HepG2 (cell line): ENCODE data around the gene OR2F2. TPM values are rescaled to one million over a fixed set of nuclear protein-coding genes. Genes with fewer than 3 reads are reported as not detected.

ENCODE experiments used
- ATAC-seq: fragments of 200-7000 bp; cut with Tn5 transposase; 3 replicates; pipeline ENCODE4 v1.9.1; 2020; ENCODE audit warnings: mild to moderate bottlenecking, moderate library complexity
- BruUV-seq: library from RNA; stranded (reverse); fragments of 400-500 nt; replicated peaks from 2 replicates; lab custom pipeline; 2021; lab: Mats Ljungman, UMichigan
- CTCF ChIA-PET: fragments of 300-600 bp; formaldehyde crosslinking; extraction: SDS; loops from one replicate; lab custom pipeline; 2021; ENCODE audit warnings: low total read pairs, inconsistent platforms, low intra/inter-chr PET ratio; lab: Yijun Ruan, JAX
- POLR2A ChIA-PET: fragments of 350-600 bp; sonication (Branson Sonifier 250); formaldehyde crosslinking; loops from one replicate; lab custom pipeline; 2020; ENCODE audit warnings: antibody characterized with exemption, inconsistent platforms; lab: Yijun Ruan, JAX
- DNase-seq: peaks from one replicate; pipeline ENCODE4 v3.0.0-alpha.2; 2015; ENCODE audit warnings: low spot score
- FAIRE-seq: peaks from 3 replicates; lab custom pipeline; 2011; peaks lifted over from hg19 to GRCh38; lab: Jason Lieb, UNC
- H2AFZ ChIP-seq: one replicate; pipeline ENCODE4 v1.6.1; 2011; ENCODE audit warnings: low read length, inconsistent platforms
- H3K27ac ChIP-seq: fragments of 300-600 bp; 3 replicates; pipeline ENCODE4 v1.8.0; 2011; ENCODE audit warnings: mixed run types, mild to moderate bottlenecking, mixed read lengths, low read length, inconsistent platforms; ENCODE audit not compliant: insufficient read depth; ENCODE audit errors: extremely low read length
- H3K27me3 ChIP-seq, 2 experiments: fragments of 200-600 bp in 1 of 2; 2 replicates in 1 of 2; 3 replicates in 1 of 2; pipeline versions ENCODE4 v1.6.0 to v1.8.0; 2011; ENCODE audit warnings: low read length in 2 of 2, mild to moderate bottlenecking in 2 of 2, moderate library complexity in 2 of 2, inconsistent platforms in 1 of 2; ENCODE audit not compliant: insufficient read depth in 2 of 2, control insufficient read depth in 1 of 2
- H3K36me3 ChIP-seq, 2 experiments: fragments of 200-600 bp in 1 of 2; replicated peaks in 1 of 2; 2 replicates in 1 of 2; 3 replicates in 1 of 2; pipeline versions ENCODE4 v1.5.1 to v1.8.0; 2011; ENCODE audit warnings: low read length in 2 of 2, inconsistent platforms in 1 of 2; ENCODE audit not compliant: insufficient read depth in 2 of 2, control insufficient read depth in 1 of 2
- H3K4me1 ChIP-seq: 2 replicates; pipeline ENCODE4 v1.5.1; 2012; ENCODE audit warnings: low read length, inconsistent platforms; ENCODE audit not compliant: insufficient read depth
- H3K4me2 ChIP-seq: 2 replicates; pipeline ENCODE4 v1.6.0; 2011; ENCODE audit warnings: low read depth, low read length, inconsistent platforms
- H3K4me3 ChIP-seq, 3 experiments: fragments of 200-600 bp in 1 of 3; sonication (generic), shearing (Covaris generic) in 1 of 3; replicated peaks in 1 of 3; 2 replicates each; pipeline ENCODE4 v1.5.1; 2011 to 2016; ENCODE audit warnings: low read length in 3 of 3, inconsistent platforms in 2 of 3, low read depth in 2 of 3, mild to moderate bottlenecking in 2 of 3, control low read depth in 1 of 3, mixed read lengths in 1 of 3; ENCODE audit not compliant: insufficient read depth in 1 of 3
- H3K79me2 ChIP-seq: one replicate; pipeline ENCODE4 v1.6.1; 2011; ENCODE audit warnings: low read length, inconsistent platforms; ENCODE audit not compliant: insufficient read depth
- H3K9ac ChIP-seq: 2 replicates; pipeline ENCODE4 v1.6.0; 2011; ENCODE audit warnings: mild to moderate bottlenecking, low read depth, low read length, inconsistent platforms; ENCODE audit not compliant: insufficient read depth
- H3K9me3 ChIP-seq: 2 replicates; pipeline ENCODE4 v1.5.1; 2012; ENCODE audit warnings: mild to moderate bottlenecking, low read length
- H4K20me1 ChIP-seq: 2 replicates; pipeline ENCODE4 v1.6.0; 2011; ENCODE audit warnings: inconsistent platforms, mild to moderate bottlenecking, low read length, moderate library complexity; ENCODE audit not compliant: insufficient read depth
- BRCA1 ChIP-seq: sonication (generic); formaldehyde crosslinking; IDR thresholded peaks from 2 replicates; pipeline ENCODE4 v1.4.0; 2020; ENCODE audit warnings: missing genetic modification reagents
- CREB1 ChIP-seq, 2 experiments: fragments of 450-650 bp in 1 of 2; IDR thresholded peaks; 2 replicates each; pipeline ENCODE4 v1.6.1; 2016 to 2017; ENCODE audit warnings: control low read depth in 1 of 2, mild to moderate bottlenecking in 1 of 2, missing compliant biosample characterization in 1 of 2, missing genetic modification characterization in 1 of 2
- FOXC1 ChIP-seq: sonication (generic); formaldehyde crosslinking; IDR thresholded peaks from 2 replicates; pipeline ENCODE4 v1.8.0; 2022; ENCODE audit warnings: mild to moderate bottlenecking, missing genetic modification reagents, borderline replicate concordance
- NFRKB ChIP-seq: fragments of 450-650 bp; IDR thresholded peaks from 2 replicates; pipeline ENCODE4 v1.6.1; 2017
- SUZ12 ChIP-seq: fragments of 150-350 bp; IDR thresholded peaks from 2 replicates; pipeline ENCODE4 v1.6.1; 2014; ENCODE audit warnings: low read depth, low read length
- ZNF496 ChIP-seq: sonication (generic); formaldehyde crosslinking; IDR thresholded peaks from 2 replicates; pipeline ENCODE4 v1.8.1; 2023; ENCODE audit warnings: mild to moderate bottlenecking, moderate library complexity, missing genetic modification reagents; ENCODE audit not compliant: insufficient replicate concordance
- ZSCAN25 ChIP-seq: sonication (generic); formaldehyde crosslinking; IDR thresholded peaks from 2 replicates; pipeline ENCODE4 v1.8.0; 2022; ENCODE audit warnings: mild to moderate bottlenecking, missing genetic modification reagents
- WGBS: methylation state at CpG from one replicate; pipeline ENCODE4 v1.1.6; 2017; ENCODE audit warnings: low lambda C conversion rate; 5-methylcytosine and 5-hydroxymethylcytosine counted together
- in situ Hi-C: cut with HindIII; loops from 2 replicates; pipeline ENCODE4 v1.10.0; 2017; ENCODE audit warnings: low pct_unique_long_range_greater_than_20kb; ENCODE audit not compliant: extremely low pct_ligation_motif_present
- intact Hi-C: fragments of 100-400 bp; cut with micrococcal nuclease; formaldehyde crosslinking; loops from one replicate; pipeline ENCODE4 v1.10.0; 2022; ENCODE audit not compliant: unreplicated experiment
- polyA plus RNA-seq, 8 experiments: library from polyadenylated mRNA; depleted of rRNA in 3 of 8; stranded (reverse) in 7 of 8; unstranded in 1 of 8; fragments of >200 nt; fragmentation: Illumina TruSeq in 4 of 8; extraction: Trizol in 4 of 8; gene quantifications; 2 replicates each; pipeline versions ENCODE4 v1.2.1 to v1.2.3, GENCODE V29; 2011 to 2016; ENCODE audit warnings: low read depth in 4 of 8, missing spikeins in 1 of 8, mixed read lengths in 1 of 8; ENCODE audit not compliant: insufficient read depth in 1 of 8
- total RNA-seq, 5 experiments: library from RNA; depleted of rRNA; stranded (reverse); fragments of >200 nt; fragmentation: Illumina TruSeq; extraction: Trizol; gene quantifications; 2 replicates each; pipeline ENCODE4 v1.2.3, GENCODE V29; 2016; ENCODE audit warnings: low read depth in 1 of 5

OR2F2 gene
- total and polyA plus RNA-seq, 2 of the 13 experiments (the other 11 are each of a cell fraction or from before 2014, with no cell fraction given): 0.13 TPM; not detected in 1

DNA sequence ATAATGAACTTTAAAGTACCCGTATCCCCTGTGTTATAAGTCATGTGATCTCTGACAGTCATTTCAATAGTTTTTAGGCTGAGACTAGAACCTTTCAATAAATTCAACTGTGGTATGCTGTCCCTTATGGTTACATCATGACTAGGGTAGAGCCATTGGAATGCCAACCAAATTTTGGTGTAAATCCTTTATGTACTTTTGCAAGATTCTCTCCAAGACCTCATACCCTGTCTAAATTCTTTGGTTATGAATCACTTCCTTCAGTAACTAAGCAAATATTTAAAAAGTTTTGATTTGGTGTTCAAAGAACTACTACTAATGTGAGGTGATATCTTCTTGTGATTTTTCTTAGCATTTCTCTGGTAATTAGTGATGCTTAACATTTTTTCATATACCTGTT lies 44.3 kb downstream of the OR2F2 start:
- FAIRE-seq (no peak), DNase-seq (peak; percentile 35), ATAC-seq (no peak)
- in situ Hi-C loops (no loop called here), intact Hi-C loops (loop anchor here (5.0 kb wide), 2 partner anchors 33 to 77 kb away; partner anchors contain the start of gene TCAF1)
- no peaks in the 10 kb centered on the region for H4K20me1 ChIP-seq
- TF ChIP-seq NFRKB (no peak), ZSCAN25 (no peak), SUZ12 (no peak), ZNF496 (CRISPR knock-in tag) (no peak), BRCA1 (no peak)
- no TSS peak for BruUV-seq
- no peak overlapping the region for H3K4me2 ChIP-seq
- no peaks in the 10 kb centered on the region for H3K27me3 ChIP-seq
- ChIA-PET CTCF (no interaction called here), POLR2A (no interaction called here)
- no peak overlapping the region for H3K27ac ChIP-seq
- peaks cover 14% of the 10 kb centered on the region for H3K4me1 ChIP-seq
- no peak overlapping the region for H2AFZ ChIP-seq
- H3K9ac ChIP-seq: no peak overlapping the region
- WGBS: 83% methylated on average over 1 of the region's 1 CpG
- no peaks in the 10 kb centered on the region for H3K9me3 ChIP-seq
- no peaks in the 10 kb centered on the region for H3K36me3 ChIP-seq
- no peak overlapping the region for H3K4me3 ChIP-seq
- H3K79me2 ChIP-seq: no peaks in the 10 kb centered on the region

DNA sequence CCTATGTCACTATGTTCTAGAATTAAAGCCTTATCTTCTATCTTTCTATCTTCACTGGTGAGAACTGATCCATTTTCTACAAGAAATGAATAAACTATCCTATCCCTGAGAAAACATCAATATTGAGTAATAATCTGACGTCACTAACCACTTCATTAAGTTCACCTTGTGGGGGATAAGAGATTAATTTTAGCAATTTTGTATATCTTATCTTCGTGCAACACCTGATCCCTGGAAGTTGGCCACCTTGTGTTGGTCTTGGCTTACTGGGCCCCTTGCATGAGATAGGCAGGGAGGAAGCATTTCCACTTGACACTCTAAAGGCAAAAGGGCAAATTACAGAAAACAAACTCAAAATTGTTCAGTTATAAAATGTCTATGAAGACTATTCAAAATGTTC lies 45.0 kb downstream of the OR2F2 start:
- 59% methylated on average over 2 of the region's 2 CpGs for WGBS
- FAIRE-seq: no peak

More for the DNA sequence above, 45.0 kb downstream of the OR2F2 start:
- Histone ChIP-seq H3K4me3 (no peak overlapping the region), H3K79me2 (no peaks in the 10 kb centered on the region), H3K36me3 (no peaks in the 10 kb centered on the region), H3K9ac (no peak overlapping the region), H4K20me1 (no peaks in the 10 kb centered on the region), H3K27ac (no peak overlapping the region), H3K4me1 (peaks cover 8% of the 10 kb centered on the region), H3K27me3 (no peaks in the 10 kb centered on the region), H2AFZ (no peak overlapping the region), H3K4me2 (no peak overlapping the region), H3K9me3 (no peaks in the 10 kb centered on the region)
- TF ChIP-seq CREB1 (IDR thresholded peaks at IDR 0.05) (peak; percentile 74), CREB1 (CRISPR knock-in tag; IDR thresholded peaks at IDR 0.05) (no peak), FOXC1 (CRISPR knock-in tag) (no peak)
- CTCF ChIA-PET: no interaction called here
- intact Hi-C loops (loop anchor here (5.0 kb wide), 2 partner anchors 32 to 78 kb away; partner anchors contain the start of gene TCAF1), in situ Hi-C loops (no loop called here)
- POLR2A ChIA-PET: no interaction called here
- ATAC-seq (no peak), DNase-seq (no peak)
- no TSS peak for BruUV-seq
